HCEC 1CT (cell line): ENCODE measurements around the gene S100A4.
"Not testable (repeated sequence)": the region's sequence is repeated elsewhere in the genome, so short reads cannot be mapped to it uniquely, and the experiment has no call there.

ENCODE experiments used
- DNase-seq: peaks from one replicate; pipeline ENCODE4 v3.0.0-alpha.2; 2017

Gene S100A4

GRCh38 chr1:153566414-153567371, 21.1 kb upstream of the S100A4 start:
- peak; percentile 99 for DNase-seq

GRCh38 chr1:153565529-153566374, 20.1 kb upstream of the S100A4 start, which contains the start of gene S100A2:
TSS of gene S100A2 (minus strand) at chr1:153565844. CDS start at chr1:153563877, 1,967 bp downstream.
- peak; percentile 96 for DNase-seq

- DNase-seq: no peak
Measured at GRCh38 chr1:153563991-153564390, 18.4 kb upstream of the S100A4 start.

GRCh38 chr1:153563483-153563901, 17.9 kb upstream of the S100A4 start:
- no peak for DNase-seq

GRCh38 chr1:153562021-153562420, 16.4 kb upstream of the S100A4 start:
- not testable (repeated sequence) for DNase-seq

GRCh38 chr1:153561466-153561985, 15.9 kb upstream of the S100A4 start:
- no peak for DNase-seq

GRCh38 chr1:153560771-153561465, 15.3 kb upstream of the S100A4 start:
- DNase-seq: no peak

GRCh38 chr1:153560241-153560640, 14.6 kb upstream of the S100A4 start:
- DNase-seq: no peak

- no peak for DNase-seq
Measured at GRCh38 chr1:153557877-153558276, 12.3 kb upstream of the S100A4 start.

- no peak for DNase-seq
Measured at GRCh38 chr1:153556348-153556747, 10.7 kb upstream of the S100A4 start.

GRCh38 chr1:153553830-153554541, 8.4 kb upstream of the S100A4 start:
- no peak for DNase-seq

- no peak for DNase-seq
Measured at GRCh38 chr1:153553096-153553495, 7.5 kb upstream of the S100A4 start.

GRCh38 chr1:153552335-153552734, 6.7 kb upstream of the S100A4 start:
- no peak for DNase-seq

- no peak for DNase-seq
Measured at GRCh38 chr1:153550827-153551500, 5.4 kb upstream of the S100A4 start.

GRCh38 chr1:153550398-153550758, 4.8 kb upstream of the S100A4 start:
- DNase-seq: no peak

GRCh38 chr1:153549741-153550397, 4.3 kb upstream of the S100A4 start:
- no peak for DNase-seq

GRCh38 chr1:153548722-153549688, 3.4 kb upstream of the S100A4 start, which contains the start of gene S100A3:
TSS of gene S100A3 (minus strand) at chr1:153549258. CDS start at chr1:153548485, 773 bp downstream.
- DNase-seq: peak; percentile 93

- DNase-seq: no peak
Measured at GRCh38 chr1:153547560-153548551, 2.2 kb upstream of the S100A4 start.
